CD8-positive, alpha-beta memory T cell (primary cell): ENCODE measurements around the gene IGFBP3. TPM values are rescaled to one million over a fixed set of nuclear protein-coding genes. Genes with fewer than 3 reads are reported as not detected.

ENCODE experiments used
- CTCF ChIA-PET: fragments of 350-600 bp; sonication (Branson Sonifier 250); formaldehyde crosslinking; loops from one replicate; lab custom pipeline; 2021; ENCODE audit warnings: antibody characterized with exemption; lab: Charles Lee
- POLR2A ChIA-PET: fragments of 350-600 bp; sonication (Branson Sonifier 250); formaldehyde crosslinking; loops from one replicate; lab custom pipeline; 2021; ENCODE audit warnings: antibody characterized with exemption; lab: Charles Lee
- DNase-seq, 5 donors: peaks; one replicate each; pipeline versions ENCODE4 v3.0.0 to v3.0.0-alpha.2; 2020 to 2022; ENCODE audit warnings: mixed read lengths in 1 of 5
- H3K27ac ChIP-seq: one replicate; pipeline ENCODE4 v1.7.0; 2013; ENCODE audit warnings: low read depth, mild to moderate bottlenecking, low read length, moderate library complexity
- H3K27me3 ChIP-seq: 2 replicates; pipeline ENCODE4 v1.7.0; 2013; ENCODE audit warnings: low read length, mild to moderate bottlenecking; ENCODE audit not compliant: insufficient read depth, poor library complexity, severe bottlenecking
- H3K36me3 ChIP-seq: 2 replicates; pipeline ENCODE4 v1.7.0; 2013; ENCODE audit warnings: mild to moderate bottlenecking, low read length, moderate library complexity; ENCODE audit not compliant: insufficient read depth
- H3K4me1 ChIP-seq: 2 replicates; pipeline ENCODE4 v1.7.0; 2013; ENCODE audit warnings: mild to moderate bottlenecking, low read length, moderate library complexity; ENCODE audit not compliant: insufficient read depth
- H3K4me3 ChIP-seq: 2 replicates; pipeline ENCODE4 v1.7.0; 2013; ENCODE audit warnings: mild to moderate bottlenecking, low read length
- H3K9me3 ChIP-seq: 2 replicates; pipeline ENCODE4 v1.7.0; 2013; ENCODE audit warnings: mild to moderate bottlenecking, low read length
- H3K27ac Mint-ChIP-seq, 8 donors: one replicate each; pipeline ENCODE4 v1.8.0; 2020 to 2021; ENCODE audit warnings: mixed read lengths in 8 of 8, mild to moderate bottlenecking in 6 of 8, inconsistent platforms in 3 of 8, moderate library complexity in 3 of 8
- H3K27me3 Mint-ChIP-seq, 2 donors: one replicate each; pipeline ENCODE4 v1.8.0; 2020 to 2021; ENCODE audit warnings: mixed read lengths in 2 of 2, mild to moderate bottlenecking in 1 of 2, moderate library complexity in 1 of 2
- H3K36me3 Mint-ChIP-seq, 3 donors: one replicate each; pipeline ENCODE4 v1.8.0; 2020 to 2021; ENCODE audit warnings: mixed read lengths in 3 of 3, inconsistent platforms in 1 of 3, mild to moderate bottlenecking in 1 of 3
- H3K4me1 Mint-ChIP-seq, 3 donors: one replicate each; pipeline ENCODE4 v1.8.0; 2020 to 2021; ENCODE audit warnings: mixed read lengths in 3 of 3, inconsistent platforms in 1 of 3, mild to moderate bottlenecking in 1 of 3
- H3K4me3 Mint-ChIP-seq, 7 donors: one replicate each; pipeline ENCODE4 v1.8.0; 2020 to 2021; ENCODE audit warnings: mixed read lengths in 7 of 7, mild to moderate bottlenecking in 6 of 7, moderate library complexity in 4 of 7, inconsistent platforms in 2 of 7
- H3K9me3 Mint-ChIP-seq, 5 donors: one replicate each; pipeline ENCODE4 v1.8.0; 2020 to 2022; ENCODE audit warnings: mixed read lengths in 5 of 5, mild to moderate bottlenecking in 3 of 5, moderate library complexity in 2 of 5, inconsistent platforms in 1 of 5
- polyA plus RNA-seq: library from polyadenylated mRNA; unstranded; fragments of 300-500 nt; fragmentation: Illumina TruSeq; gene quantifications from one replicate; pipeline ENCODE4 v1.2.3, GENCODE V29; 2021
- total RNA-seq, 2 experiments: library from RNA; stranded (reverse); gene quantifications; one replicate each; pipeline ENCODE4 v1.2.3, GENCODE V29; 2021

IGFBP3 gene
- total and polyA plus RNA-seq, 3 experiments from 2014 or later: 3.5 to 11.1 (median 4.5) TPM

- H3K4me1 ChIP-seq: no peaks in the 10 kb centered on the region
- H3K4me1 Mint-ChIP-seq: peaks cover 0 to 6% (median 0%) of the 10 kb centered on the region in 3 donors
These were observed 36.9 kb downstream of the IGFBP3 start for GRCh38 chr7:45884136-45884535.

DNA sequence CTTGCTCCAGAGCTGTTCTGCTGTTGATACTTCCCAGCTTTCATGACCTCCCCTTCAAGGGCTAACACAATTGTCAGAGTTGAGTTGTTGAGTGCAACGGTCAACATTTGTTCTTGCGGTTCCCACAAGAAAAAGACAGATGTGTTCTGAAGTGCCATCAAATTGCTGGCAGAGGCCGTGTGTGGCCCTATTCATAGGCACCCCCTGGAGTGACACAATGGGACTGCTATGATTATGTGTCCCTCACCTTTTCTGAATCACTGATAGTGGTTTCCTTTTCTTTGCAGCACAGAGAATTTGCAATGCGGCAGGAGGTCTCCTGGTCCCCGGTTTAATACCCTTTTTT lies 38.6 kb downstream of the IGFBP3 start:
- H3K27ac ChIP-seq: no peak overlapping the region
- H3K27me3 ChIP-seq: no peaks in the 10 kb centered on the region
- H3K9me3 ChIP-seq: no peaks in the 10 kb centered on the region
- ChIA-PET POLR2A (no interaction called here), CTCF (no interaction called here)
- H3K36me3 ChIP-seq: no peaks in the 10 kb centered on the region
- H3K27me3 Mint-ChIP-seq: peaks cover 13 to 35% of the 10 kb centered on the region in 2 donors
- H3K4me3 ChIP-seq: no peak overlapping the region
- H3K36me3 Mint-ChIP-seq: peaks cover 0 to 5% (median 0%) of the 10 kb centered on the region in 3 donors
- DNase-seq: no peak
- H3K9me3 Mint-ChIP-seq: peaks cover 0 to 9% (median 0%) of the 10 kb centered on the region in 5 donors
- no peaks in the 10 kb centered on the region for H3K4me1 ChIP-seq
- no peak overlapping the region for H3K4me3 Mint-ChIP-seq
- no peaks in the 10 kb centered on the region for H3K4me1 Mint-ChIP-seq
- H3K27ac Mint-ChIP-seq: no peak overlapping the region

More at GRCh38 chr7:45884136-45884535, 36.9 kb downstream of the IGFBP3 start:
- peaks cover 0 to 2% (median 0%) of the 10 kb centered on the region in 3 donors for H3K36me3 Mint-ChIP-seq
- H3K27me3 Mint-ChIP-seq: peaks cover 23 to 47% of the 10 kb centered on the region in 2 donors
- H3K27ac Mint-ChIP-seq: peak overlapping the region in 1 of 8 donors; percentile 37
- no peaks in the 10 kb centered on the region for H3K9me3 ChIP-seq
- ChIA-PET POLR2A (no interaction called here), CTCF (no interaction called here)
- no peak overlapping the region for H3K4me3 Mint-ChIP-seq
- peaks cover 1% of the 10 kb centered on the region for H3K27me3 ChIP-seq
- no peak for DNase-seq
- peaks cover 0 to 4% (median 0%) of the 10 kb centered on the region in 5 donors for H3K9me3 Mint-ChIP-seq
- no peaks in the 10 kb centered on the region for H3K36me3 ChIP-seq
- no peak overlapping the region for H3K4me3 ChIP-seq
- no peak overlapping the region for H3K27ac ChIP-seq

- no peaks in the 10 kb centered on the region for H3K4me1 Mint-ChIP-seq
- H3K36me3 ChIP-seq: no peaks in the 10 kb centered on the region
- H3K27ac ChIP-seq: no peak overlapping the region
- no peaks in the 10 kb centered on the region for H3K9me3 ChIP-seq
- no peaks in the 10 kb centered on the region for H3K4me1 ChIP-seq
- no peak for DNase-seq
- no peak overlapping the region for H3K4me3 ChIP-seq
- peaks cover 0 to 5% (median 0%) of the 10 kb centered on the region in 3 donors for H3K36me3 Mint-ChIP-seq
- H3K27me3 Mint-ChIP-seq: peaks cover 13 to 30% of the 10 kb centered on the region in 2 donors
- H3K27ac Mint-ChIP-seq: no peak overlapping the region
- peaks cover 0 to 11% (median 1%) of the 10 kb centered on the region in 5 donors for H3K9me3 Mint-ChIP-seq
- H3K4me3 Mint-ChIP-seq: no peak overlapping the region
- no peaks in the 10 kb centered on the region for H3K27me3 ChIP-seq
- POLR2A ChIA-PET: no interaction called here
- CTCF ChIA-PET: no interaction called here
These were observed 39.2 kb downstream of the IGFBP3 start for GRCh38 chr7:45881759-45882464.

- DNase-seq: no peak
- Histone ChIP-seq H3K4me3 (no peak overlapping the region), H3K36me3 (no peaks in the 10 kb centered on the region), H3K4me1 (no peaks in the 10 kb centered on the region), H3K9me3 (no peaks in the 10 kb centered on the region), H3K27ac (no peak overlapping the region), H3K27me3 (no peaks in the 10 kb centered on the region)
- Mint-ChIP-seq H3K4me3 (no peak overlapping the region), H3K36me3 (peaks cover 0 to 5% (median 0%) of the 10 kb centered on the region in 3 donors), H3K27ac (no peak overlapping the region), H3K27me3 (peaks cover 13 to 24% of the 10 kb centered on the region in 2 donors), H3K9me3 (peaks cover 0 to 11% (median 1%) of the 10 kb centered on the region in 5 donors), H3K4me1 (no peaks in the 10 kb centered on the region)
- ChIA-PET CTCF (no interaction called here), POLR2A (no interaction called here)
These were observed 39.8 kb downstream of the IGFBP3 start for GRCh38 chr7:45881280-45881758.

GRCh38 chr7:45880433-45880860 lies 40.6 kb downstream of the IGFBP3 start:
- ChIA-PET CTCF (no interaction called here), POLR2A (no interaction called here)
- peaks cover 0 to 11% (median 1%) of the 10 kb centered on the region in 5 donors for H3K9me3 Mint-ChIP-seq
- Histone ChIP-seq H3K27ac (no peak overlapping the region), H3K36me3 (no peaks in the 10 kb centered on the region), H3K4me1 (no peaks in the 10 kb centered on the region), H3K27me3 (no peaks in the 10 kb centered on the region), H3K9me3 (no peaks in the 10 kb centered on the region), H3K4me3 (no peak overlapping the region)
- H3K27ac Mint-ChIP-seq: no peak overlapping the region
- peaks cover 11 to 18% of the 10 kb centered on the region in 2 donors for H3K27me3 Mint-ChIP-seq
- H3K4me3 Mint-ChIP-seq: no peak overlapping the region
- no peak for DNase-seq
- H3K36me3 Mint-ChIP-seq: peaks cover 0 to 5% (median 0%) of the 10 kb centered on the region in 3 donors
- no peaks in the 10 kb centered on the region for H3K4me1 Mint-ChIP-seq

- H3K27me3 ChIP-seq: no peaks in the 10 kb centered on the region
- no peaks in the 10 kb centered on the region for H3K36me3 ChIP-seq
- ChIA-PET POLR2A (no interaction called here), CTCF (no interaction called here)
- no peak overlapping the region for H3K27ac ChIP-seq
- H3K9me3 ChIP-seq: no peaks in the 10 kb centered on the region
- H3K9me3 Mint-ChIP-seq: peaks cover 0 to 11% (median 1%) of the 10 kb centered on the region in 5 donors
- no peak for DNase-seq
- no peaks in the 10 kb centered on the region for H3K4me1 Mint-ChIP-seq
- H3K4me1 ChIP-seq: no peaks in the 10 kb centered on the region
- H3K4me3 Mint-ChIP-seq: no peak overlapping the region
- H3K36me3 Mint-ChIP-seq: peaks cover 0 to 5% (median 0%) of the 10 kb centered on the region in 3 donors
- H3K4me3 ChIP-seq: no peak overlapping the region
- no peak overlapping the region for H3K27ac Mint-ChIP-seq
- peaks cover 1% of the 10 kb centered on the region in 2 donors for H3K27me3 Mint-ChIP-seq
These were observed 42.5 kb downstream of the IGFBP3 start for GRCh38 chr7:45878457-45879144.

- Histone ChIP-seq H3K4me3 (no peak overlapping the region), H3K27me3 (no peaks in the 10 kb centered on the region), H3K9me3 (no peaks in the 10 kb centered on the region), H3K36me3 (no peaks in the 10 kb centered on the region), H3K4me1 (no peaks in the 10 kb centered on the region), H3K27ac (no peak overlapping the region)
- no peak for DNase-seq
- no peaks in the 10 kb centered on the region for H3K4me1 Mint-ChIP-seq
- ChIA-PET POLR2A (no interaction called here), CTCF (no interaction called here)
- H3K36me3 Mint-ChIP-seq: peaks cover 0 to 5% (median 0%) of the 10 kb centered on the region in 3 donors
- H3K27ac Mint-ChIP-seq: no peak overlapping the region
- peaks cover 0 to 11% (median 1%) of the 10 kb centered on the region in 5 donors for H3K9me3 Mint-ChIP-seq
- H3K27me3 Mint-ChIP-seq: peaks cover 1 to 3% of the 10 kb centered on the region in 2 donors
- no peak overlapping the region for H3K4me3 Mint-ChIP-seq
These were observed 44.6 kb downstream of the IGFBP3 start for GRCh38 chr7:45876519-45876918.
